HG03342 (cell line): ENCODE measurements around the gene PDK2.

ENCODE experiments used
- ATAC-seq: cut with Tn5 transposase; IDR thresholded peaks from one replicate; pipeline ENCODE4 v1.9.1; 2021; ENCODE audit warnings: mild to moderate bottlenecking, moderate library complexity; ENCODE audit not compliant: unreplicated experiment

Gene PDK2

GRCh38 chr17:50133769-50134099 is 38.6 kb downstream of the PDK2 start:
- ATAC-seq: no peak

- ATAC-seq: no peak
These were observed 39.3 kb downstream of the PDK2 start for GRCh38 chr17:50134206-50135110.

- no peak for ATAC-seq
These were observed 40.4 kb downstream of the PDK2 start for GRCh38 chr17:50135316-50136095.

- ATAC-seq: no peak
These were observed 41.0 kb downstream of the PDK2 start for GRCh38 chr17:50136096-50136687.

GRCh38 chr17:50137042-50137441 is 41.9 kb downstream of the PDK2 start:
- no peak for ATAC-seq

- no peak for ATAC-seq
These were observed 44.1 kb downstream of the PDK2 start for GRCh38 chr17:50139185-50139783.

GRCh38 chr17:50139950-50140885 is 45.1 kb downstream of the PDK2 start:
- peak; percentile 62 for ATAC-seq

- no peak for ATAC-seq
These were observed 46.0 kb downstream of the PDK2 start for GRCh38 chr17:50141026-50141744.

- no peak for ATAC-seq
These were observed 46.6 kb downstream of the PDK2 start for GRCh38 chr17:50141745-50142110.

GRCh38 chr17:50143461-50144176 is 48.5 kb downstream of the PDK2 start:
- no peak for ATAC-seq

- no peak for ATAC-seq
These were observed 49.2 kb downstream of the PDK2 start for GRCh38 chr17:50144355-50144754.

- ATAC-seq: no peak
These were observed 49.8 kb downstream of the PDK2 start for GRCh38 chr17:50144845-50145531.

GRCh38 chr17:50145532-50146229 is 50.5 kb downstream of the PDK2 start:
- no peak for ATAC-seq

- ATAC-seq: no peak
These were observed 51.2 kb downstream of the PDK2 start for GRCh38 chr17:50146230-50146926.

GRCh38 chr17:50146927-50147665 is 51.9 kb downstream of the PDK2 start:
- no peak for ATAC-seq

- no peak for ATAC-seq
These were observed 52.7 kb downstream of the PDK2 start for GRCh38 chr17:50147841-50148225.
